HG03159 (cell line): ENCODE results near the gene PHPT1.
"Not testable (repeated sequence)": the region's sequence is repeated elsewhere in the genome, so short reads cannot be mapped to it uniquely, and the experiment has no call there.

Experiments used
- ATAC-seq: cut with Tn5 transposase; IDR thresholded peaks from one replicate; pipeline ENCODE4 v1.9.1; 2021; ENCODE audit warnings: mild to moderate bottlenecking, moderate library complexity; ENCODE audit not compliant: unreplicated experiment

The PHPT1 gene

GRCh38 chr9:136821826-136822544, 27.2 kb upstream of the PHPT1 start:
- no peak for ATAC-seq

GRCh38 chr9:136823136-136824046, 25.8 kb upstream of the PHPT1 start:
- no peak for ATAC-seq

GRCh38 chr9:136824496-136825225, 24.5 kb upstream of the PHPT1 start:
- no peak for ATAC-seq

GRCh38 chr9:136825295-136826187, 23.7 kb upstream of the PHPT1 start:
- no peak for ATAC-seq

- ATAC-seq: no peak
Observed at GRCh38 chr9:136826188-136826541, 23.0 kb upstream of the PHPT1 start.

- ATAC-seq: no peak
Observed at GRCh38 chr9:136826703-136827582, 22.3 kb upstream of the PHPT1 start.

GRCh38 chr9:136827794-136828473, 21.3 kb upstream of the PHPT1 start:
- ATAC-seq: no peak

- ATAC-seq: no peak
Observed at GRCh38 chr9:136828474-136829140, 20.6 kb upstream of the PHPT1 start.

- no peak for ATAC-seq
Observed at GRCh38 chr9:136829412-136829811, 19.8 kb upstream of the PHPT1 start.

GRCh38 chr9:136829981-136830885, 19.0 kb upstream of the PHPT1 start:
- no peak for ATAC-seq

GRCh38 chr9:136831002-136831719, 18.0 kb upstream of the PHPT1 start:
- no peak for ATAC-seq

- ATAC-seq: no peak
Observed at GRCh38 chr9:136831720-136832104, 17.5 kb upstream of the PHPT1 start.

- no peak for ATAC-seq
Observed at GRCh38 chr9:136832581-136832980, 16.6 kb upstream of the PHPT1 start.

- ATAC-seq: not testable (repeated sequence)
Observed at GRCh38 chr9:136833381-136834048, 15.7 kb upstream of the PHPT1 start.

GRCh38 chr9:136835162-136835931, 13.9 kb upstream of the PHPT1 start:
- ATAC-seq: no peak
